ENCODE measurements around the gene GALNT2.

- TF ChIP-seq EZH2 (IDR thresholded peaks at IDR 0.05; ENCODE audit: borderline replicate concordance) (no peak), CTCF (IDR thresholded peaks at IDR 0.05; ENCODE audit: poor library complexity) (no peak), EZH2phosphoT487 (IDR thresholded peaks at IDR 0.05; ENCODE audit: low read depth, severe bottlenecking, unreplicated experiment) (no peak)
These were observed 210.4 kb downstream of the GALNT2 start for GRCh38 chr1:230277201-230278025.
